HG02642 (cell line): ENCODE results near the gene C4orf50.

Source experiments
- ATAC-seq: cut with Tn5 transposase; IDR thresholded peaks from one replicate; pipeline ENCODE4 v1.9.1; 2021; ENCODE audit warnings: mild to moderate bottlenecking; ENCODE audit not compliant: unreplicated experiment, poor library complexity

C4orf50 gene

DNA sequence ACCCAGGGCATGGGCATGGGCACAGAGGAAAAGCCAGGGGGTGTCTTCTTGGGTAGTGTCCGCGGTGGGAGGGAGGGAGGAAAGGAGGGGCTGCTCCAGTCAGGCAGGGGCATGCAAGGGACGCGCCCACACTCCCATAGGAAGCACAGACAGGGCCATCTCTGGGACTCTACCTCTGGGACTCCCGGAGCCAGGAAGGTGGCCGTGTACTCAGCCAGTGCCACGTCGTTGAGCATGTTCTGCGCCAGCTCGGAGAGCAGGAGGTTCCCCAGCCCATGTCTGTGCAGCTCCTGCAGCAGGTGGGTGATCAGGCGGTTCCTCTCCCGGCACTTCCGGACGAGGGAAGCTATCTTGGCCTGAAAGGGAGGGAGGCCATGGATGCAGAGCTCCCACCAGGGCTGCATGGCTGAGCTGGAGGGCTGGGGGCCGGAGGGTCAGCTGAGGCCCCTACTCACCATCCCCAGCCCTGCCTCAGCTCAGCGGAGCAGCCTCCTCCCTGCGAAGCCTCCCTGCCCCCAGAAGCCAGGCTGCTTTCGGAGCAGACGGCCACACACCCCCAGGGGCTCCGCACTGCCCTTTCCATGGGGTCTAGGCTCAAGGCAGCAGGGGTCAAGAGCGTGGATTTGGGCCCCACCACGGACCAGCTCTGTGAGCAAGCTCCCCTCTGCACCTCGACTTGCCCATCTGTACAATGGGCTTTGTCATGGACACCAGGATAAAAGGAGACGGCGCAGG is 44.6 kb downstream of the C4orf50 start:
- ATAC-seq = no peak

GRCh38 chr4:5973033-5973432 is 45.2 kb downstream of the C4orf50 start:
- ATAC-seq = no peak

- ATAC-seq = no peak
Measured at GRCh38 chr4:5972571-5972970, 45.7 kb downstream of the C4orf50 start.

GRCh38 chr4:5971078-5971450 is 47.2 kb downstream of the C4orf50 start:
- ATAC-seq = no peak

DNA sequence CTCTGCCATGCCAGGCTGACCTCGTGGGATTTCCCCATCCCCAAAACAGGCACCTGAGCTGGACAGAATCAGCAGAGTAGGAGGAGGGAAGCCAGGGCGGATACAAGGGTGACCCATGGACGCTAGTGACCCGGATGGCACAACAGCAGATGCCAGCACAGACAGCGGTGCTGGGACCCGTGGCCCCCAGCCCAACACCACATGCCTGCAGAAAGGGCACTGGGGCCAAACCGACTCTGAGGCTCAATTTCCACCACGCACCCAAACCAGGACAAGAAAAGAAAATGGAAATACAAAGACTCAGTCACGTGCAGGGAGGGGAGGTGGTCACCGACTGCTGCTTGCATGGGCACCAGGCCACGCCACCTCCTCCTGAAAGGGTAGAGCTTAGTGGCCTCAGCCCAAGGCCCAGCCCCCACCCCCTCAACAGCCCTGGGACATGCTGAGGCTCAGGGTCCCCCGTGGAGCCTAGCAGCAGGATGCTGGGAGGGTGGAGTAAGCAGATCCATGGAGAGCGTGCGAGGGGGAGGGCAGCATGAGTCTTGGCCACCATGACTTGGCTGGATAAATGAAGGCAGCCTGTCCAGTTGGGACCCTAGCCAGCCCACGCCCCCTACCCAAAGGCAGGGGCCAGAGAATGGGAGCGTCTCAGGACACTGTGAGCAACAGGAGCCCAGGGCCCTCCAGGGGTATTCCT is 47.7 kb downstream of the C4orf50 start:
- ATAC-seq = no peak

DNA sequence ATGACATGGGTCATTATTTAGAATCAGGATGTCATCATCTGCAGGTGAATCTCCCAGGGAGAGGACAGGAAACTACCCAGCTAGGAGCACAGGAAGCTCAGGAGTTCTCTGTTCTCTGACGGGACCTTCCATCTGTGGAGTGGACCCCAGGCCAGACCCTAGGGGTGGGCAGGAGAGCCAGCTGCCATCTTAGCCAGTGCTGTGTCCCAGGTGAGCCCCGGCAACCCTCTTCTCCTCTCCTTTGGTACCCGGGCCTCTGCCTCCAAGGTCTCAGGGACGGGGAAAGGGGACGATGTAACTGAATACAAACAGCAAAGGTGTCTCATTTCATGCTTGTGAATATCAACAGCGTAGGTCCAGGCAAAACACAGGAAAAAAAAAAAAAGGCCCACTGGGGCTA is 48.5 kb downstream of the C4orf50 start:
- ATAC-seq = no peak

- no peak for ATAC-seq
Measured at GRCh38 chr4:5969336-5969735, 48.9 kb downstream of the C4orf50 start.

DNA sequence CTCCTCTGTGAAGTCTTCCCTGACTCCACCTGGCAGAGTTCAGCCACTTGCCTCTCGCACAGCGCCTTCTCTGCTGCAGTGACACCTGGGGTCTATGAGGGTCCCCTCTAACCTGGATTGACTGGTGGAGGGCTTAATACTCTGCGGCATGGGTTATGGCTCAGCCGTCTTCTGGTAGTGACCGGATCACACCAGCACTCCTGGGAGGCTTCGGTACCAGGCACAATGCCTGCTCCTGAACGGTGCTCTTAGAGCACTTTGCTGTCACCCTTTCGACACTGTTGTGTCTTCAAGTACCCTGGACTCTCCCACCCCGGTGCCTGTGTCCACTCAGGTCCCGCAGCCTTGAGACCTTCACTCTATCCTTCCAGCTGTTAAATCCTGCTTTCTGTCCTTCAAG is 50.0 kb downstream of the C4orf50 start:
- no peak for ATAC-seq

DNA sequence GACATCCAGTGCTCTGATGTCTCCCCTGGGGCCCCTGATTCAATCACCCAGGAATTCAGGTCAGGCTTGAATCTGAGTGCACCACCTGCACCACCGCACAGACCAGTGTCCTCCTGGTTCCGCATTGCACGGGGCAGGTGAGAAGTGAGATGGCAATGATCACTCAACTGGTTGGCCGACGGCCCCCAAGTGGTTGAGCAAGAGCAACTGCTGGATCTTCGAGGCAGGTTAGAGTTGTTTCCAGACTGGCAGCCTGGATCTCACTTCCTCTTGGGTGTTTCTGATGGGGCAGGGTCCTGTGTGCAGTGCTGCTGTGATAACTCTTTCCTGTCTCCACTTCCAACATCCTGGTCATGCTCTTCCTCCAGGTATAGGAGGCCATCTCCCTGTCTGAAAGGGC is 50.4 kb downstream of the C4orf50 start:
- no peak for ATAC-seq

GRCh38 chr4:5965225-5965624 is 53.0 kb downstream of the C4orf50 start:
- ATAC-seq = no peak

GRCh38 chr4:5964030-5964429 is 54.2 kb downstream of the C4orf50 start:
- no peak for ATAC-seq

GRCh38 chr4:5963611-5964010 is 54.6 kb downstream of the C4orf50 start:
- ATAC-seq = no peak

DNA sequence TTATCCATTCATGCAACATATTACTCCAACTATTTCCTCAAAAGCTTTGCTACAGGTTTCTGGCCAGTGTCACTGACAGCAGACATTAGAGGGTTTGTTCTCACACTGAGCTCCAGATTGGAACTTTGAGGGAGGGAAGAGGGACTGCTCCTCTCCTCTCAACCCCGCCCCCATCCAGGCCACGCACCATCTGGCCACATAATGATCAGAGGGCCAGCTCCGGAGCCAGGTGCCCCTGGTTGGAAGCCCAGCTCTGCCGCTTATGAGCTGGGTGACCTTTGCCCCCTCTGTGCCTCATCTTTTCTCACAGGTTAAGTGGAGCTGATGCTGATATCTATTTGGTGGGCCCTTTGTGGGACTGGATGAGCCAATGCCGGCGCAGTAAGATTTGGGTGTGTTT is 55.8 kb downstream of the C4orf50 start:
- no peak for ATAC-seq

DNA sequence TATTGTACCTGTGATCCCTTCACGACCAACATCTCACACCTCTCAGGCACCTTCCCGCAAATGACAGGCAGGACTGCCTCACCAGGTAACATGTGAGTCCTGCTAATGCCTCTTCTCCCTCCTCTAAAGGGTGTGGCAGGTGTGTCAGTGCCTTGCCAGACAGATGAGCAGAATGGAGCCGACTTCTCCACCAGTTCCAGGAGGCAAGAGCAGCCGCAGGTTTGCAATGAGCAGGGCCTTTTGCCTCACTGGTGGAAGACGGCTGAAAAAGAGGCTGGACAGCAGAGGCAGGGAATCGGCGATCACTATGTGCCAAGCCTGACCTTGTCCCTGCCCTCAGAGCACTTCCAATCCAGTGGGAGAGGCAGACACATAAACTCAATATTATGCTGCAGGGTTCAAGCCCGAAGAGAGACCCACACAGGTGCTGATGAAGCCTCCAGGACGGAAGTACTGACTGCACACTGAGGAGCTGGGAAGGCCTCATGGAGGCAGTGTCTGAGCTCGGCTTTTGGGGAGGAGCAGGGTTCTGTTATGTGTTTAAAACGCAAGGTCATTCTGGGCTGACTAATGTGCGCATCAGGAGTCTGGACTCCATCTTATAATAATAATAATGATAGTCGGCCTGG is 57.9 kb downstream of the C4orf50 start:
- ATAC-seq = no peak

DNA sequence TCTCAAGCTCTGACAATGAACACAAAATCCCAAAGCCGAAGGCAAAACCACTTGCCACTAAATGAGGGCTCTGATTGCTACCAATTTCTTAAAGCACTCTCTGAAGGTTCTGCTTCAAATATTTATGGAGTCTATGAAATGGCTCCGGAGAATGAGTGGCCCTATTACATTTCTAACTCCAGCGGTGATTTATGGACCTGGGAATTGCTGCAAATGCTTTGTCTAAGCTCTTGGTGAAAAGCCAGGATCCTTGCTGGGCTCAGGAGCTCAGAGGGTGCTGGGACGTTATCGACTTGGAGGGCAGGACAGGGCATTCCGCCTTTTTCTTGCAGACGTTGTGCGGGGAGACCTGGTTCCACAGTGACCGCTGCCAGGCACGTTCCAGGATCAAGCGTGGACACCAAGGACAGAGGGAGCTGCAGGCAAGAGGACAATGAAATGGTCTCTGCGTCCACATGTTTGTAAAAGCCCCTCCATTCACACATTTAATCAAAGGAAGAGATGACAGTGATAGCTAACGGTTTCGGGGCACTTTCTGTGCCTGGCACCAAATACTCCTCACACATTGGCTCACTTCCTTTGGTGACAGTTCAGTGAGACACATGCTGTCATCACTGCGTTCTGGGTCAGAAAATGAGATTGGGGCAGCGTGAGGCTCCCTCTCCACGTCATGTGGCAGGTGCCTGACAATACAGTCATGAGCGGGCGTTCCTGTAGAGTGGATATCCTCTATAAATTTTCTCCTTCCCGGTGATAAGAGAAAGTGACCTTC is 58.8 kb downstream of the C4orf50 start:
- ATAC-seq = no peak

- no peak for ATAC-seq
Measured at GRCh38 chr4:5958199-5958735, 60.0 kb downstream of the C4orf50 start.

- no peak for ATAC-seq
Measured at GRCh38 chr4:5957076-5957475, 61.2 kb downstream of the C4orf50 start.

GRCh38 chr4:5956285-5957021 is 61.8 kb downstream of the C4orf50 start:
- no peak for ATAC-seq

GRCh38 chr4:5955856-5956255 is 62.4 kb downstream of the C4orf50 start:
- no peak for ATAC-seq
